Daoy (cell line): ENCODE data around the gene RBP2. TPM values are rescaled to one million over a fixed set of nuclear protein-coding genes. Genes with fewer than 3 reads are reported as not detected.
"Not testable (repeated sequence)": the region's sequence is repeated elsewhere in the genome, so short reads cannot be mapped to it uniquely, and the experiment has no call there.

Experiments
- DNase-seq: peaks from one replicate; pipeline ENCODE4 v3.0.0-alpha.2; 2015; ENCODE audit warnings: low read depth
- total RNA-seq: library from RNA; depleted of rRNA; stranded (reverse); fragments of >200 nt; shearing (Covaris generic); gene quantifications from 2 replicates; pipeline ENCODE4 v1.2.3, GENCODE V29; 2014

RBP2 gene
- total RNA-seq, 1 experiment from 2014 or later = not detected

GRCh38 chr3:139443186-139443585 is 33.1 kb downstream of the RBP2 start:
- DNase-seq = no peak

GRCh38 chr3:139441656-139442055 is 34.7 kb downstream of the RBP2 start:
- no peak for DNase-seq

GRCh38 chr3:139440639-139441556 is 35.4 kb downstream of the RBP2 start:
- DNase-seq = no peak

GRCh38 chr3:139439278-139439677 is 37.0 kb downstream of the RBP2 start:
- DNase-seq = no peak

- DNase-seq = peak; percentile 6
Measured at GRCh38 chr3:139434764-139435307, 41.5 kb downstream of the RBP2 start.

GRCh38 chr3:139434228-139434627 is 42.1 kb downstream of the RBP2 start:
- no peak for DNase-seq

- DNase-seq = no peak
Measured at GRCh38 chr3:139433089-139433488, 43.2 kb downstream of the RBP2 start.

GRCh38 chr3:139430493-139430892 is 45.8 kb downstream of the RBP2 start:
- DNase-seq = no peak

- DNase-seq = peak; percentile 43
Measured at GRCh38 chr3:139427283-139428060, 48.8 kb downstream of the RBP2 start.

GRCh38 chr3:139425745-139426400 is 50.4 kb downstream of the RBP2 start:
- DNase-seq = no peak

- DNase-seq = no peak
Measured at GRCh38 chr3:139423232-139423631, 53.1 kb downstream of the RBP2 start.

GRCh38 chr3:139421460-139421859 is 54.9 kb downstream of the RBP2 start:
- no peak for DNase-seq

GRCh38 chr3:139421040-139421439 is 55.3 kb downstream of the RBP2 start:
- DNase-seq = no peak

GRCh38 chr3:139418144-139418543 is 58.2 kb downstream of the RBP2 start:
- DNase-seq = no peak

- no peak for DNase-seq
Measured at GRCh38 chr3:139416275-139416674, 60.0 kb downstream of the RBP2 start.

GRCh38 chr3:139414608-139415224 is 61.6 kb downstream of the RBP2 start:
- DNase-seq = no peak

GRCh38 chr3:139412891-139413290 is 63.4 kb downstream of the RBP2 start:
- DNase-seq = not testable (repeated sequence)
